ENCODE data around the gene SPRN.

- TF ChIP-seq, protein P1, sequence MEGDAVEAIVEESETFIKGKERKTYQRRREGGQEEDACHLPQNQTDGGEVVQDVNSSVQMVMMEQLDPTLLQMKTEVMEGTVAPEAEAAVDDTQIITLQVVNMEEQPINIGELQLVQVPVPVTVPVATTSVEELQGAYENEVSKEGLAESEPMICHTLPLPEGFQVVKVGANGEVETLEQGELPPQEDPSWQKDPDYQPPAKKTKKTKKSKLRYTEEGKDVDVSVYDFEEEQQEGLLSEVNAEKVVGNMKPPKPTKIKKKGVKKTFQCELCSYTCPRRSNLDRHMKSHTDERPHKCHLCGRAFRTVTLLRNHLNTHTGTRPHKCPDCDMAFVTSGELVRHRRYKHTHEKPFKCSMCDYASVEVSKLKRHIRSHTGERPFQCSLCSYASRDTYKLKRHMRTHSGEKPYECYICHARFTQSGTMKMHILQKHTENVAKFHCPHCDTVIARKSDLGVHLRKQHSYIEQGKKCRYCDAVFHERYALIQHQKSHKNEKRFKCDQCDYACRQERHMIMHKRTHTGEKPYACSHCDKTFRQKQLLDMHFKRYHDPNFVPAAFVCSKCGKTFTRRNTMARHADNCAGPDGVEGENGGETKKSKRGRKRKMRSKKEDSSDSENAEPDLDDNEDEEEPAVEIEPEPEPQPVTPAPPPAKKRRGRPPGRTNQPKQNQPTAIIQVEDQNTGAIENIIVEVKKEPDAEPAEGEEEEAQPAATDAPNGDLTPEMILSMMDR (IDR thresholded peaks at IDR 0.05), result no peak
- TF ChIP-seq POLR2AphosphoS5 (IDR thresholded peaks at IDR 0.05; ENCODE audit: insufficient read depth in 1 of 2, low read depth in 1 of 2), result no peak
These were observed 36.0 kb downstream of the SPRN start for GRCh38 chr10:133388236-133388972.
